Activated naive CD8-positive, alpha-beta T cell (primary cell): Measurements from ENCODE around the gene FARP1.

Experiments used
- H3K27ac Mint-ChIP-seq: one replicate; pipeline ENCODE4 v1.8.0; 2021; ENCODE audit warnings: mixed read lengths
- H3K27me3 Mint-ChIP-seq: one replicate; pipeline ENCODE4 v1.8.0; 2021; ENCODE audit warnings: mixed read lengths
- H3K36me3 Mint-ChIP-seq: one replicate; pipeline ENCODE4 v1.8.0; 2021; ENCODE audit warnings: mixed read lengths
- H3K4me1 Mint-ChIP-seq: one replicate; pipeline ENCODE4 v1.8.0; 2021; ENCODE audit warnings: low read depth, mixed read lengths
- H3K4me3 Mint-ChIP-seq: one replicate; pipeline ENCODE4 v1.8.0; 2021; ENCODE audit warnings: mild to moderate bottlenecking, mixed read lengths
- H3K9me3 Mint-ChIP-seq: one replicate; pipeline ENCODE4 v1.8.0; 2021; ENCODE audit warnings: low read depth, mixed read lengths

The FARP1 gene

DNA sequence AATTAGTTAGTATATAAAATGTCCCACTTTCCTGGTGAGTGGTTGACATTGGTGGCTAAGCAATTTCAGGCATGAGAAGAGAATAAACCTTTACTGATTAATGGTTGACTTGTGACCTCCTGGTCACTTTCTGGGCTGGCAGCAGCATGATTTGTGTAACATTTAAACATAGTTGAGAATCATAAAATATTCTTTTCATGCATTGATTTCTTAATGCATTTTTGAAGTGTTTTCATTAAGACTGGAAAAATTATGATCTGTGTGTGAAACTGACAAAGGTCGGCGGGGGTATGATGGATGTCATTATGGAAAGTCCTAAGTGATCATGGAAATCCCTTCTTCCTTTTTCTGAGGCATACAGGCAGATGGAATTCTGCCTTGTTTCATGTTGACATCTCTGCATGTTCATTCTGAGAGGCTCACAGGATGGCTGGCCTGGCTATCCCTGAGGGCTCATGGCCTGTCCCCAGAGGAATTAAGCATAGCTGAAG is 132.8 kb downstream of the FARP1 start:
- no peaks in the 10 kb centered on the region for H3K9me3 Mint-ChIP-seq
- H3K27ac Mint-ChIP-seq = no peak overlapping the region
- H3K4me1 Mint-ChIP-seq = peaks cover 2% of the 10 kb centered on the region
- no peaks in the 10 kb centered on the region for H3K27me3 Mint-ChIP-seq
- H3K4me3 Mint-ChIP-seq = no peak overlapping the region
- H3K36me3 Mint-ChIP-seq = no peaks in the 10 kb centered on the region

DNA sequence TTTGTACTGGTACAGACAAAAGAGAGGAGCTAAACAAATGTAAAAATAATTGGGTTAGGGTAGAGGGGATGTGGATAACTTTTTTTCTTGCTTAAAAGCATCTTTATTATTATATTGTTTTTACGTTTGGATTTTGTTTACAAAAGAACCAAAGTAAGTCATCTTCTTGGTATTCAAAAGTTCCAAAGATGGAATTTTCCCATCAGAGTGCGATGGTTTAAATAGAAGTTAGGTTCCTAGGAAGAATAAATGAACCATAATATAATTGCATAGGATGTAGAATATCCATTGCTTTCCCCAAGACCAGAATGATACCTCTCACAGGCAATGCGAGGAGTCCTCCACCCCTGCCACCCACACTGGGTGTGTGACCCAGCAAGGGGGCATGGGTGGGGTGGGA is 133.6 kb downstream of the FARP1 start:
- Mint-ChIP-seq H3K36me3 (no peaks in the 10 kb centered on the region), H3K27me3 (no peaks in the 10 kb centered on the region), H3K27ac (no peak overlapping the region), H3K4me1 (peaks cover 2% of the 10 kb centered on the region), H3K9me3 (no peaks in the 10 kb centered on the region), H3K4me3 (no peak overlapping the region)

DNA sequence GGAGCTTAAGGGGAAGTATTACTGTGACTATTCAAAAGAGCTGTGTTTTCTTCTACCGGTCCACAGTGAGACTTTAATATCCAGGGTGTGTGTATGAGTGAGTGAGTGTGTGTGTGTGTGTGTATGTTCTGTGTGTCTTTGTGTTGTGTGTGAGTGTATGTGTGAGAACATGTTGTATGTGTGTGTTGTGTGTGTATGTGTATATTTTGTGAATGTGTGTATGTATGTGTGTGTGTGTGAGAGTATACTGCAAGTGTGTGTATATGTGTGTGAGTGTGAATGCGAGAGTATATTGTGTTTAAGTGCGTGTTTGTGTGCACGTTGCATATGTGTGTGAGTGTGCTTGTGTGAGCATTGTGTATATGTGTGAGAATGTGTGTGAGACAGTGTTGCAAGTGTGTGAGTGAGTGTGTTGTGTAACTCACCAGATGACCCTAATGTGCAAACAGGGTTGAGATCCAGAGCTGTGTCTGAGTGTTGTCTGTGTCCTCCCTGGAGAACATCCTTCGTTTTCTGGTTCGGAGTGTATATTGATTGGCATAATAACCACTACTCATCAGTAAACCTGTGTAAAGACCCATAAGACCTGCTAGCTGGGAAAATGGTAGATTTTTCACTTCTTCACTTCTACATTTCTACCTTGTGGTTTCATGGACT is 135.3 kb downstream of the FARP1 start:
- no peaks in the 10 kb centered on the region for H3K9me3 Mint-ChIP-seq
- H3K4me3 Mint-ChIP-seq = no peak overlapping the region
- H3K27me3 Mint-ChIP-seq = no peaks in the 10 kb centered on the region
- H3K27ac Mint-ChIP-seq = no peak overlapping the region
- H3K36me3 Mint-ChIP-seq = no peaks in the 10 kb centered on the region
- H3K4me1 Mint-ChIP-seq = peaks cover 2% of the 10 kb centered on the region

DNA sequence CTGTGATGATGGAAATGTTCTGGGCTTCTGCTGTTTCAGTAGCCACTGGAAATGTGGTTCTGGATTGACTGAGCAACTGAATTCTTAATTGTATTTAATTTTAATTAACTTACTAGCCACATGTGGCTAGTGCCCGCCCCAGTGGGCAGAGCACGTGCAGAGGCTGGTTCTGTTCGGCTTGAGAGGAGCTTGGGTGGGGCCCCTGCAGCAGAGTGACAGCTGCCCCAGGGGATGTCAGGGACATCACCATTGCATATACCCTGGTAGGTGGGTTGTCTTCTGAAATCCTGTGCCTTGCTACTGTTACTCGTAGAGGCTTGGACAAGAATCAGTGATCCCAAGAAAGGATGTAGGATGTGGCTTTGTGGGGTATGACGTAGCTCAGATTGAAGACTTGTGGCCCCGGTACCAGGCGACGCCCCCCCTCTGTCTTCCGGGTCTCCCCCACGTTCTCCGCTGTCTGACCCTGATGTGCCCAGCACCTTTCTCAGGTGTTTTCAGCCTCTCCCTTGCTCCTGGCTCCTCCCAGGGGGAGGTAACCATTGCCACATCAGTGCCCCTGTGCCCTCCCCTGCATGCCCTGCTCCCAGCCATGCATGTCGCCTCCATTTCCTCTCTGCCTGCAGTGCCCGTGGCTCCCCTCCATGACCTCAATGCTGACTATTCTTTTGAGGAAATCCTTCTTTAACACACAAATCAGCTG is 136.7 kb downstream of the FARP1 start:
- H3K27ac Mint-ChIP-seq = no peak overlapping the region

DNA sequence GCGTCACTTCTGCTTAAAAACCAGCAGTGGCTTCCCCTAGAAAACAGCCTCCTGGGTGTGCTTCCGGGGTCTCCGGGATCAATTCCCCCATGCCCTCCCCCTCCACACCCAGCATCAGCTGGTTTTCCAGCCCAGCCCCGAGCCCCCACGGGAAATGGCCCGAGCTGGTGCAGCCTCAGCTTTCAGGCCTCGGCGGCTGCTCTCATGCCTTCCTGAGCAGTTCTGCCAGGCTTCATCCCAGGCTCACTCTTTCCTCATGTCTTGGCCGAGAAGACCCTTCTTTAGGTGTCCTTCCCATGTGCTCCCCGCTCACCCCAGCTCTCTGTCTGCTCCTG is 137.2 kb downstream of the FARP1 start:
- H3K27me3 Mint-ChIP-seq = no peaks in the 10 kb centered on the region
- H3K4me3 Mint-ChIP-seq = peak overlapping the region; percentile 44
- no peaks in the 10 kb centered on the region for H3K9me3 Mint-ChIP-seq
- peaks cover 2% of the 10 kb centered on the region for H3K4me1 Mint-ChIP-seq
- no peaks in the 10 kb centered on the region for H3K36me3 Mint-ChIP-seq
- H3K27ac Mint-ChIP-seq = no peak overlapping the region

More for the DNA sequence above, 136.7 kb downstream of the FARP1 start:
- Mint-ChIP-seq H3K9me3 (no peaks in the 10 kb centered on the region), H3K4me1 (peaks cover 2% of the 10 kb centered on the region), H3K27me3 (no peaks in the 10 kb centered on the region), H3K36me3 (no peaks in the 10 kb centered on the region), H3K4me3 (peak overlapping the region; percentile 44)

DNA sequence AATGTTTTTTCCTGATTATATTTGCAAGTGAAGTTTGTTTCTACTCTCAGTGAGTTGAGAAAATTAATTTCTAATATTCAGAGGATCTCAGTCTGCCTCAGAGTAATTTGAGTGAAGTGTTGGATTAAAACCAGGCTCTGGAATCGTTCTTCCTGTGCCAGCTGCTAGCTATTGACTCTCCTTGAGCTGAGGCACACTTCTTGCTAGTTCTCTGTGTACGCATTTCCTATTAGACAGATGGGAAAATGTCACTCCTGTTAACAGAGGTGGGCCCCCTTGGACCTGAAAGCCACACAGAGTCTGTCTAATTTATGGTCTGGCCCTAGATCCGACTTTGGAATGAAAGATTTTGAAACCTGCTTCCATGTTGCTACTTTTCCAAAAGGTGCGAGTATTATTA is 141.8 kb downstream of the FARP1 start:
- no peak overlapping the region for H3K4me3 Mint-ChIP-seq
- no peaks in the 10 kb centered on the region for H3K9me3 Mint-ChIP-seq
- H3K27ac Mint-ChIP-seq = no peak overlapping the region
- H3K36me3 Mint-ChIP-seq = no peaks in the 10 kb centered on the region
- no peaks in the 10 kb centered on the region for H3K27me3 Mint-ChIP-seq
- H3K4me1 Mint-ChIP-seq = peaks cover 2% of the 10 kb centered on the region

DNA sequence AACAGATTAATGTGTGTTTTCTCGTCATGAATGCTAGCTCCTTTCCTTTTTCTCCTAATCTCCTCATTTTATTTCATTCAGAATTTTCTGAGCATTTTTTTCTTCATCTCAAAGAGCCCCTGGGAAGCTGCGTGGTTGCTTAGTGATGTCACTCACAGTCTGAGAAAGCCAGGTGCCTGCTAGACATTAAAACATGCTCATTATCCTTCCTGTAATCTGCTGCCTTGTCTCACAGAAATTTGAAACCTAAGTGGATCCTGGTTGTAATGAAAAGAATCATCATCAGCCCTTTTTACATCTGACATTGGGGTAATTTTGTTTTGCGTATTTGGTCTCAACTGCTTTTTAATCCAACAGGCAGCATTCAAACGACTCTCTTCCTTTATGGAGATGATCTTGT is 142.4 kb downstream of the FARP1 start:
- peaks cover 1% of the 10 kb centered on the region for H3K4me1 Mint-ChIP-seq
- H3K27ac Mint-ChIP-seq = no peak overlapping the region
- no peaks in the 10 kb centered on the region for H3K9me3 Mint-ChIP-seq
- H3K27me3 Mint-ChIP-seq = no peaks in the 10 kb centered on the region
- H3K36me3 Mint-ChIP-seq = no peaks in the 10 kb centered on the region
- H3K4me3 Mint-ChIP-seq = no peak overlapping the region

DNA sequence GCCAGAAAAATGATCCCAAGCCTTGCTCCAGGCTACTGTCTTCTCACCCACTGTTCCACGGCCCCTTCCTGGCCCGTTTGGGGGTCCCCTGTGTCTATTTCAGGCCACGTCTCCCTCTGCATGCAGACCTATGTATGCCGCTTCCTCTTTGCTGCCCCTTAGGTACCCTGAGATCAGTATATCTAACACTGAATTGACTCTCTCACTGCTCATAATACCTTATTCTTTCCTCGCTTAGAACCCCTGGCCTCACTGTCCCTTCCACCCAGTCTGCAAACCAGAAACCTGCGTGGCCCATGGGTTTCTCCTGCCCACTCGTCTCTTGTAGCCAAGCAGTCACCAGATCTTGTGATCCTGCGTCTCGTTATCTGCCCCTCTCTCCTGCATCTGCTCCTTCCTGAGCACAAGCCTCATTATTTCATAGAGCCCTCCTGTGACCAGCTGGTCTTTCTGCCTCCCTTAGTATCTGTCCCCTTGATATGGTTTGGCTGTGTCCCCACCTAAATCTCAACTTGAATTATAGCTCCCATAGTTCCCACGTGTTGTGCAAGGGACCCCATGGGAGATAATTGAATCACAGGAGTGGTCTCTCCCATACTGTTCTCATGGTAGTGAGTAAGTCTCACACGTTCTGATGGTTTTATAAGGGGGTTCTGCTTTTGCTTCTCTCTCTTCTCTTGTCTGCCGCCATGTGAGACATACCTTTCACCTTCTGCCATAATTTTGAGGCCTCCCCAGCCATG is 143.1 kb downstream of the FARP1 start:
- Mint-ChIP-seq H3K9me3 (no peaks in the 10 kb centered on the region), H3K4me1 (no peaks in the 10 kb centered on the region)

DNA sequence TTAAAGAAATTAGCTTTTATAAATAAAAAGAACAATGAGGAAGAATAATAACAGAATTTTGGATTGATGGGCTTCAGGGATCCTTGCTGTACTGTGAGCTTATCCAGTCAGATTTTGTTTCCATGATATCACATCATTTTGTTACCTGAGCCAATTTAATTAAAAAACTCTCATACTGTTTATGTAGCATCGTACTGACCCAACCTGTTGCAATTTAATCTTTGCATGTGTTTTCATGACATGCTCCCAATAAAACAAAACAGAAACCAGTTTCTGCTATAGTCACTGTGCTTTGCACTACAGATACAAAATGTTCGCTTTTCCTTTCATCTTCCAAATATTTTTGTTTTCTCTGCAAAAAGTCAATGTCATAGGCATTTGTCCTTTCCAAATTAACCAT is 143.9 kb downstream of the FARP1 start:
- Mint-ChIP-seq H3K4me1 (no peaks in the 10 kb centered on the region), H3K27ac (no peak overlapping the region), H3K36me3 (no peaks in the 10 kb centered on the region), H3K9me3 (no peaks in the 10 kb centered on the region), H3K27me3 (no peaks in the 10 kb centered on the region), H3K4me3 (no peak overlapping the region)

More for the DNA sequence above, 143.1 kb downstream of the FARP1 start:
- no peak overlapping the region for H3K27ac Mint-ChIP-seq
- no peaks in the 10 kb centered on the region for H3K36me3 Mint-ChIP-seq
- H3K4me3 Mint-ChIP-seq = no peak overlapping the region
- no peaks in the 10 kb centered on the region for H3K27me3 Mint-ChIP-seq

DNA sequence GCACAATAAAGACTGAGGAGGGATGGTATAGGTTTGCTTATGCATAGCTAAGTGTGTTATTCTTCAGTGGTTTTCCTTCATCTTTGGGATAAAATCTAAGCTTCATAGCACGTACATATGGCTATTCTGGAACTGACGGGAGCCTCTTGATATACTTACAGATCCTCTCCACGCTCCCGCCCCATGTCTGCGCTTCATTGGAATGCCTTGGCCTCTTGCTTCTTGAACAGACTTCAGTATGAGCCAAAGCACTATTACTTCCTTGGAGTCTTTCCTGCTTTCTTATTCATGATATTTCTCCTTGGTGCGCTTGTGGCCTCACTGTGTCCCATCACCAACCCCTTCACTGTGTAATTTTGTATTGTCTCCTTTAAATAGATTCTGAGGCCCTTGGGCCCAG is 145.3 kb downstream of the FARP1 start:
- Mint-ChIP-seq H3K36me3 (no peaks in the 10 kb centered on the region), H3K27ac (no peak overlapping the region), H3K9me3 (no peaks in the 10 kb centered on the region), H3K4me1 (no peaks in the 10 kb centered on the region), H3K4me3 (no peak overlapping the region), H3K27me3 (no peaks in the 10 kb centered on the region)

DNA sequence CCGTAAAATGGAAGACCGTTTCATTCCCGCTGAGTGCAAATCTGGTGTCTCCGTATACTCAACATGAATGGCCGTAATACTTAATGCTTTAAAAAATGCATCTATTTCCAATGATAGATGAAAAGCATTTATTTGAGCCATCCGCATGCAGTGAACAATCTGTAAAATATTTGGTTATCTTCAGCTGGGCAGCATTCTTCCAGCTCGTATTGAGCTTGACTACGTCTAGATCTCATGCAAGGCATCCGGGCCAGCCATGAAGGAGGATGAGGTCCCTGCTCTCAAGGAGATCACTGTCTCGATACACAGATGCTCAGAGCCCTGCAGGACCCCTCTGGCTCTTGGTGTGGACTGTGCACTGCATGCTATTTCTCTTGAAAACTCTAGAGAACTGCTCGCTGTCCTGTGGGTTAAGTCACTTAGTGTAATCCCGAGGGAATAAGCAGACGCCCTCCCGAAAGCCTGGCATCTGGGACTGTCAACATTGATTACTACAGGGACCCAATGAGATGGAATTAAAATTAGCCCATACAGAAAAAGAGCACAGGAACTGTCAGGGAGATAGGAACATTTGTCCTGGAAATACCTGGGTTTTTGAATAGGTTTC is 146.5 kb downstream of the FARP1 start:
- H3K9me3 Mint-ChIP-seq = no peaks in the 10 kb centered on the region
- H3K4me1 Mint-ChIP-seq = no peaks in the 10 kb centered on the region
- no peaks in the 10 kb centered on the region for H3K27me3 Mint-ChIP-seq
- H3K36me3 Mint-ChIP-seq = no peaks in the 10 kb centered on the region
- H3K4me3 Mint-ChIP-seq = no peak overlapping the region
- no peak overlapping the region for H3K27ac Mint-ChIP-seq

DNA sequence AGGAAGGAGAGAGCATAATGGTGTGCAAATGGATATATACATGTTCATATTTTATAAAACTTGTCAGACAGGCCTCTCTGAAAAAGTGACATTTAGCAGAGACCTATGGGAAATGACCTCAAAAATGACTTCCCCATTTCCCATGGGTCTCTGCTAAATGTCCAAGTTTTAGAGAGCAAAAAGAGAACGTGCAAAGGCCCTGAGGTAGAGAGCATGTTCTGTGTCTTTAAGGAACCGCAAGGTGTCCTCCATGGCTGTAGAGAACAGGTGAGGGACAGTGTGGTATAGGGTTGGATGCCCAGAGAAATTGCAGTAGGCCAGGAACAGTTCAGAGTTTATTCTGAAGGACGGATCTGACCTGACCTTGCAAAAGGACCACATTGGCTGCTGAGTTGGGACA is 147.4 kb downstream of the FARP1 start:
- no peaks in the 10 kb centered on the region for H3K4me1 Mint-ChIP-seq
- no peaks in the 10 kb centered on the region for H3K27me3 Mint-ChIP-seq
- H3K27ac Mint-ChIP-seq = no peak overlapping the region
- H3K4me3 Mint-ChIP-seq = no peak overlapping the region
- no peaks in the 10 kb centered on the region for H3K36me3 Mint-ChIP-seq
- no peaks in the 10 kb centered on the region for H3K9me3 Mint-ChIP-seq

DNA sequence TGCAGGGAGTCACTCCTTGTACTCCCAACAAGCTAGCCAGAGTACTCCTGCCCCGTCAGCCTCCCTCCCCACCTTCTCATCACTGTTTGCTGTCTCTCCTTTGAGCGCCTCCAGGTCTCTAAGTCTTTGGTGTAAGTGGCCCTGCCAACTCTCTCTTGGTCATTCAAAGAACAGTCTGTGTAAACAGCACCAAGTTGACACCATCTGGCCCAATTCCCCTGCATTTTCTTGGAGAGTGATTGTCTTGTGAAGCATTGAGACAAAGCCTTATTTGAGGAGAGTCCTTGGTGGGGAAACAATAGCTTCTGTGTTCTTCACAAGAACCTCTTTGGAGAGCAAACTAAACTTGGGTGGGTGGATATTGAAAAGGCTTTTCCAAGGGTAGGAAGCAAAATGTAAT is 148.8 kb downstream of the FARP1 start:
- H3K27me3 Mint-ChIP-seq = no peaks in the 10 kb centered on the region
- no peak overlapping the region for H3K4me3 Mint-ChIP-seq
- no peaks in the 10 kb centered on the region for H3K4me1 Mint-ChIP-seq
- H3K9me3 Mint-ChIP-seq = no peaks in the 10 kb centered on the region
- H3K27ac Mint-ChIP-seq = no peak overlapping the region
- no peaks in the 10 kb centered on the region for H3K36me3 Mint-ChIP-seq

DNA sequence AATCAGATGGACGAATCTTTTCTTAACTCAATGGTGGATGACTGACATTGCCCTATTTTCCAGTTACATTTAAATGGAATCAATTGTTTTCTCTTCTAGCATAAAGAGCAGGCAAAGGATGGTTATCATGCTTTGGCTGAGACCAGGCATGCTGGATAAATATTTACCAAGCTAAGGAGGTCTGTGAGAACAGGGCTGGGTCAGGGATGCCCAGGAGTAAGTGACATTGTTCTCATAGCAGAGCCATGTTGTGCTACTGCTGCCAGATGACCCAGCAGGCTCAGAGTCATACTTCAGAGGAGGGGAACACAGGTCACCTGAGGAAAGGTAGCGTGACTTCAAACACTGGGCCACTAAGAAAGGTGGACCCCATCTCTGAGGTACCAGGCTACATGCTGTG is 150.2 kb downstream of the FARP1 start:
- Mint-ChIP-seq H3K9me3 (no peaks in the 10 kb centered on the region), H3K27me3 (peaks cover 1% of the 10 kb centered on the region), H3K27ac (no peak overlapping the region), H3K4me3 (no peak overlapping the region), H3K4me1 (no peaks in the 10 kb centered on the region), H3K36me3 (no peaks in the 10 kb centered on the region)

DNA sequence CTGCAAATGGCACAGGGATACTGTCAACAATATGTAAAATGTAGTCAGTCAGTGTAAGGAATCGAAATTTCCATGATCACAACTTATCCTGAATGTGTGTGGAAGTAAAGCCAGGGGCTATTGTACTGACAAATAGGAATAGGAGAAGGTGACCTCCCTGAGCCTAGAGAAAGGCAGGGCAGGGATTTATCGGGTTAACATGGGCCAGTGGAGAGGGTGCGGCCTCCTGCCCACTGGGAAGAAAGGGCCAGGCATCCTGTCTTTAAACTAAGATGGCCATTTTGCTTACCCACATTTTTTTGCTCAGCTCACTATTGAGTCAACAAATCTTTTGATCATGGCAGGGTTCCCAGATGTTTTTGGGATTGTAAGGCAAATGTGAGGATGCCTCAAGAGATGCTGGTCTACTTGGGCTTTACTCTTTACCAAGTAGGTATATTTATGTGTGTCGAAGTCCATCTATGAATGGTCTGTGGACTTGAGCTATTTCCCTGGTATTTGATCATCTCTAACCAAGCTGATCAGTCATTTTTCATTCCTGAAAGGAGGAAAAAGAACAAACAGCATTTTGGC is 150.8 kb downstream of the FARP1 start:
- Mint-ChIP-seq H3K27ac (no peak overlapping the region), H3K9me3 (no peaks in the 10 kb centered on the region), H3K4me3 (no peak overlapping the region), H3K4me1 (no peaks in the 10 kb centered on the region), H3K27me3 (peaks cover 1% of the 10 kb centered on the region), H3K36me3 (no peaks in the 10 kb centered on the region)
